Stimulated activated CD4-positive, alpha-beta T cell treated with anti-CD3 and anti-CD28 coated beads, Interleukin-1b, Interleukin-23, amount 100 ng/mL, for 48 hours (primary cell): ENCODE results near the gene MYBBP1A.

ENCODE experiments used
- DNase-seq: peaks from one replicate; pipeline ENCODE4 v3.0.0-alpha.2; 2020

The MYBBP1A gene

DNA sequence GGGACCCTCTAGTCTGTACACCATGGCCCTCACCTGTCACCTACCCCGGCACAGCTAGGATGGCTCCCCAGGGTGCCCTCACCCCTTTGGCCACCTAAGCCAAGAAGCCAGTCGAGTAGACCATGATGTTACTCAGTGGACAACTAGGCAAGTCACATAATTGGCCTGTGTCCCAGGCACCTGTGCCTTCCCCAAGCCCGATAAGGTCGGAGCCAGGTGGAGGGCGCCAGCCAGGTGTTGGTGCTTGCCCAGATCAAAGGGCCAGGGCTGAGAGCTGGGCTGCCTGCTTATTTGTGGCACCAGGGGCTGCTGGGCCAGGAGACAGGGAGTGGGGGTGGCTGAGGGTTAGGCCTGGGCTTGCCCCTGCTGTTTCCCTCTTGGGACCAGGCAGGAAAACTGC, 39.7 kb downstream of the MYBBP1A start:
- no peak for DNase-seq

DNA sequence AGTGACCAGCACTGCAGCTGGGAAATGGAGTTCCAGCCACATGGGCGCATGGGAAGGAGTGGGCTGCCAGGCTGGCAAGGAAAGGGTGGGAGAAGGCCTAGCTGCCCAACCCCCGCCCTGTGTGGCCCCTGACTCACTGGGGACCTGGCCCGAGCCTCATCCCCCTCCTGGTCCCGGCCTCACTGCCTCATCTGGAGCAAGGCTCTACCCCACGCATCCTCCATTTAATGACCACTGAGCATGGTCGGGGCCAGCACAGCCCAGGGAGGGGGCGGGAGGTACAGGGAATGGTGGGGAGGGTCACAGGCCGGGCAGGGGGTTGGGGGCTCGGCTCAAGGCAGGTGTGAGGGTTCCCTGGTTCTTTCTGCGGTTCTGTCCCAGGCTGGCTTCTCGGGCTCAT, 40.4 kb downstream of the MYBBP1A start:
- no peak for DNase-seq

DNA sequence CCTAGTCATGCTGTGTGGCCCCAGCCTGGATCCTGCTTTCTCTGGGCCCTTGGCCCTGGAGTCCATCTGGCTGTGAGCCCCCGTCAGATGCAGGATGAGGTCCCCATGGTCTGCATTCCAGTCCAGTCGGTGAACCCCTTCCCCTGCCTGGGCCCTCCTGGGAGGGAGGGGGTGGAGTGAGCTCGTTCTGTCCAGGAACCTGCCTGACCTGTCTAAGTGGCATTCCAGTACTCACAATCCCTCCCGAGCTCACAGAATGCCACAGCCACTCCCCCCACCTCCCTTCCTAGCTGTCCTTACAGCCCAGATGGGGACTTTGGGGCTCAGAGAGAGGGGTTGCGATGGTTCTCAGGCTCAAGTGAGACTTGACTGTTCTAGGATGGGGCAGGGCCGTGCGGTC, 41.0 kb downstream of the MYBBP1A start:
- no peak for DNase-seq

DNA sequence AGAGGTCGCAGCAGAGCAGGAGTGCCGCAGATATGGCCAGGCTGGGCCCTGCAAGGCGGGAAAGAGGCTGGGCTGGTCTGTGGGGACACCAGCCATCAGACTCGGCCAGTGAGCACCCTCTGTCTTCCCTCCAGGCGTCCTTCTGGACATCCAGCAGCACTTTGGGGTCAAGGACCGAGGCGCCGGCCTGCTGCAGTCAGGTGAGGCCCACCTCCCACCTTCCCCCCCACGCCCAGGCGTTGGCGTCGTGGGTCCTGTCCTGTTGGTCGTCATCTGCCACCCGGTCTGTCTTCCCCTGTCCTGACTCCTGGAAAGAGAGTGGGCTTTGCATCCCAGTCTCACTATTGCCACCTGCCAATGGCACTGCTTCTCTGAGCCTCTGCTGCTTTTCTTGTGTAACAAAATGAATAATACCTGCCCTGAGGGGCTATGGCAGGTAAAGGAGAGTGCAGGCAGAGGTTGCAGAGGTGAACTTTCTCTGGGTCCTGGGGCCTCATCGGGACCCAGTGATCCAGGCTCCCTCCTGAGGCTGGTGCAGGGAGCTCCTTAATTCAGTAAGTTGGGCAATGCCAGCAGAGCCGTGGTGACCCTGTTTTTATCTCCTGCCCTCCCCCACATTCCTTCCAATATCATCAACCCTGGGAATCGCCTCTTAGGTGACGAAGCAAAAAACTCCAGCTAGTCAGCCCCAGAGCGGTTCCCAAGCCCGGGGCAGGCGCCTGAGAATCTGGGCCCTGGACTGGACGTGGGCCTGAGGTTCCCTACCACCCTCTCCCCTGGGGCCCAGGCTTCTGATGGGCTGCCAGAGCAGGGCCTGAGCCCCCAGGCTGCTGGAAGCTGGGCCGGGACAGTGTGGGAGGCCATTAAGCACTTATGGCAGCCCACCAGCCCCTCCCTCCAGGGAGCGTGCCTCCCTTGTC, 41.8 kb downstream of the MYBBP1A start:
- no peak for DNase-seq

GRCh38 chr17:4512156-4513112, 42.8 kb downstream of the MYBBP1A start:
- no peak for DNase-seq

DNA sequence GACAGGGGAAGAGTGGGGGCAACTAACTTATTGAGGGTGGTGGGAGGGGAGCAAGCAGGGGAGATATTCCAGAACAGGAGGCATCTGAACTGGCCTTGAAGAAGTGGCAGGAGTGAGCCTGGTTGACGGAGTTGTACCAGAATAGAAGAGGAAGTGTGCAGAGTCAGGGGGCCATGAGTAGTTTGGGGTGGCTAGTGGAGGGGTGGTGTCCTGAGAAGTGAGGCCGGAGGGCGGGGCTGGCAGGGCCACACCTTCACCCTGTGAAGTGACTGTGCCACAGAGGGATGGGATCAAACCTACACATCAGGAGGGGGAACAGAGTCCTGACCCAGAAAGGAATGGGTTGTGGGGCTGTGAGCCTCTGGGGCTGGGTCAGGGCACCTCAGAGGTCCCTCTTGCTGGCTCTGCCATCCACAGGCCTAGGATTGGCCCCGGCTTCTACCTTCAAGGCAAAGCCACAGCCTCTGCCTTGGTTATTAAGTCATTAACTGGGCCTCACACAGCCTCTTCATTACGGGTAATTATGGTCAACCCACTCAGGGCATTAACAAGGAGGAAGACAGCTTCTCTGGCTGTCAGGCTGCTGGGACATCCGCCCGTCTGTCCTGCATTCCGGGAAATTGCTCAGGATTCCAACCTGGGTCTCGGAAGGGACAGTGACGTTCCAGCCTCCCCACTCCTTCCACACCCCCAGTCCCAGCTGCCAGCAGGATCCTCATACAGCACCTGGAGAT, 43.8 kb downstream of the MYBBP1A start:
- DNase-seq: no peak

GRCh38 chr17:4510618-4510941, 44.6 kb downstream of the MYBBP1A start:
- DNase-seq: no peak

DNA sequence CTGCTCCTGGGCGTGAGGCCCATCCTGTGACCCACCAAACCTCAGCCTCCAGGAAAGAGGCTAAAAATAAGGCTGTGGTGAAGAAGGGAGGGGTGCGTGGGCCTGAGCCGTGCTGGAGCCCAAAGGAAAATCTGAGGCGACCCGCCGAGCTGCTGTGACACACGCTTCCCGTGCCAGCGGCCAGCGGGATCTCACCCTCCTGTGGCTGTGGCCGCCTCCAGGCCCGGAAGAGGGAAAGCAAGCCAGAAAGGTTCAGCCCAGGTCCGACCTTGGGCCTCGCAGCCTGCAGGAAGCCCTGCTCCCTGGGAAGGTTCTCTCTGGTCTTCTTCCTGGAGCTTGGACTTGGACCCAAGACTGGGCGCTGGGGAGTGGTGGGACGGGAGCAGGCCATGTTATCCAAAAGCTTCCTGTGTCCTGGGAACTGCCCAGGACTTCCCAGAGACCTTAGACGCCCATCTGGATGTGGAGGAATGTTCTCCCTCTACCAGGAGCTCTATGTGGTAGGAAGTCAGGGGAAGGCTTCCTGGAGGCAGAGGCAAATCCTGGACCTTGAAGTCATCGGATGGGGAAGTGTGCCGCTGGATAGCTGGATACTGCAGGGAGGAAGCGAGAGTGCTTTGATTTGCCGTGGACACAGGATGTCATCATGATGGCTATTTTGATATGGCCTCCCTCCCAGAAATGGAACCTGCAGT, 45.1 kb downstream of the MYBBP1A start:
- DNase-seq: no peak

DNA sequence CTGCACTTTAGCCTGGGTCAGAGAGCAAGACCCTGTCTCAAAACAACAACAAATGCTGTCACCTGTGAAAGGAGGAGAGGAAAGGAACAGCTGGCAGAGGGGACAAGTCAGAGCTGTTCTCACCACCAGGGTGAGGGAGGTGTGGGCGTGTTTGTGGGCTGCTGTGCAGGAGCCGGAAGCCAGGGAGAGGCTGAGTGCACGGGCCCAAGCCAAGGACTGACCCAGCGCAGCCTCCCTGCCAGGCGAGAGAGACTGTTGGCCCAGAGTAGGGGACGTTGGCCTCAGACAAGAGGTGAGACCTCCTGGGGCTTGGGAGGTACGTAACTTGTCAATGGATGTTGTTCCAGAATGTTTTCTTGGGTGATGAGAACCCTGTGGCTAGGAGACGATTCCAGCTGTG, 45.8 kb downstream of the MYBBP1A start:
- DNase-seq: no peak

DNA sequence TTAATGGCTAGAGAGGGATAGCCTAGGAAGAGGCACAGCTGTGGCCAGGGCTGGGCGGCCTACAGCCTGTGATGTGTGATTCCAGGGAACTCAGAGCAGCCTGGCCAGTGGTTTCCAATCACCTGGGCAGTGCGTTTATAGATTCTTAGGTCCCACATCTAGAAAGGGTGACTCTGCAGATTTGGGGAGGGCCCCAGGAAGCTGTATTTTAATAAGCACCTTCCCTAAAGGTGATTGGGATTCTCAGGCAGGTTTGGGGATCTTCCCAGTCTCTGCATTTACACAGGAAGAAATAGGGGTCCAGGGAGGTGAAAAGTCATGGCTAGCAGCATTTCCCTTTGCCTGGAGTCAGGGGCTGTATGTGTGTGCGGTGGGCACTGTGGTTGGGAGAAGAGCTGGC, 47.0 kb downstream of the MYBBP1A start:
- no peak for DNase-seq

DNA sequence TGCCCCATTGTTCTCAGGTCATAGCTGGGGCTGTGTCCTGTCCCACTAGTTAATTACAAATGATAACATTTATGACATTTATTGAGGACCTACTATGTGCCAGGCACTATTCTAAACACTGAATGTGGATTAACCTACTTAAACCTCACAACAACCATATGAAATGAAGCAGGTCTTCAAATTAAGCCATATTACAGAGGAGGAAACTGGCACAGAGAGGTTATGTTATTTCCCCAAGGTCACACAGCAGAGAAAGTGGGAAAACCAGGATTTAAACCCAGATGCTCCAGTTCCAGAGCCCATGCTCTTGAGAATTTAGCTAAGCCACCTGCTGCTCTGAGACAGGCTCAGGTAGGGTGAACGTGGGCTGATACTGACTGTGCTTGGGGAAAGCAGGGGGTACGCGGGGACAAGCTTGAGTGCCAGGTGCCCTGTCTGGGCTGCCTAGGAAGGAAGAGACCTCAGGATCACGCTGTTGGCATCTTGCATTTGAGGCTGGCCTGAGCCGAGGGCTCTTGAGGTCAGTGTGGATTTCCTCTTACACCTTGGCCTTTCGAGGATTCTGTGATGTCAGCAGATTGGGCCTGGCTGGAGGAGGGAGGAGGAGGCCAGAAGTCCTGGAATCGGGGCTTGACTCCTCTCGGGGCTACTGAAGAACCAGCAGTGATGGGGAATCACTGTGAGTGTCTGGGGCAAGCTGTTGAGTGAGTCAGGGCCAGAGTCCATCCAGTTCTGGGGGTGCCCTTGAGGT, 47.6 kb downstream of the MYBBP1A start:
- DNase-seq: no peak

DNA sequence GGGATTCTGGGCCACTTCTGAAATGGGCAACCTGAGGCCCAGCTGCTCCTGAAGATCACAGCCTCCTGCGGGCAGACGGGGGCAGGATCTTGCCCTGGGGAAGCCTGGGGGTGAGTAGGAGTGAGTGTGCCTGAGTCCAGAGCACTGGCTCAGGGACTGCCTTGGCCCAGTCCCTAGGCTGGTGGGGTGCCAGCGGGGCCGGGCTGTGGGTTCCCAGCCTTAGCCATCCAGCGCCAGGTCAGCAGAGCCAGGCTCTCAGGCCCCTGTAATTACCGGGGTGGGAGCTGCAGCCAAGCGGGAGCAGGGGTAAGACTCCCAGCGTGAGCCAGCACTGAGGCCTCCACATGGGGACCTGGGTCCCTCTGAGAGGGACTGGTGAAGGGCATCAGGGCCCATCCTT, 48.3 kb downstream of the MYBBP1A start:
- no peak for DNase-seq

DNA sequence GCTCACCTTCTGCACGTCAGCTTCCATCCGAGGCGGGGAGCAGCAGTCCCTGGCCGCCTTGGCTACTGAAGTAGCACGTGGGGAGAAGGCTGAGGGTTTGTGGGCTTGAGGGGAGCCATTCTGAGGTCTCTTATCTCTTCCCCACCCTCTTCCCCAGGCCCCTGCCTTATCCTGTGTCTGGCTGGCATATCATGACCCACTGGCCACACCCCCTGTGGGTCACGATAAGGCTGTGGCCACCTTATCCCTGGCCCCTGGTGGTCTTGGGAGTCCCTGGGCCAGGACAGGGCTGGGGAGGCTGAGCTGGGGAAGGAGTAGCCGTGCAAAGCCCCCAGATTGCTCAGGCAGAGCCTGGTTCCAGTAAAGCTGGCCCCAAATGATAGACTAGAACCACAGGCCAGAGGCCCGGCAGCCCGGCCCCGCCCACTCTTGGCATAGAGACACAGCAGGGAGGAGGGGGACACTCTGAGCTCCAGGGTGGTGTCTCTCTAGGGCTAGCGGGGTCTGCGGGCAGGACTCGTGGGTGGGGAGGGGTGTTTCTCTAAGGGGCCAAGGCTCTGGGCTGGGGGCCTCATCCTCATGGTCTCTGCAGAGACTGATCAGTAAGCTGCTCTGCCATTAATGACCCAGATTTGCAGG, 48.9 kb downstream of the MYBBP1A start:
- DNase-seq: no peak

- no peak for DNase-seq
Observed at GRCh38 chr17:4505187-4505586, 50.0 kb downstream of the MYBBP1A start.

DNA sequence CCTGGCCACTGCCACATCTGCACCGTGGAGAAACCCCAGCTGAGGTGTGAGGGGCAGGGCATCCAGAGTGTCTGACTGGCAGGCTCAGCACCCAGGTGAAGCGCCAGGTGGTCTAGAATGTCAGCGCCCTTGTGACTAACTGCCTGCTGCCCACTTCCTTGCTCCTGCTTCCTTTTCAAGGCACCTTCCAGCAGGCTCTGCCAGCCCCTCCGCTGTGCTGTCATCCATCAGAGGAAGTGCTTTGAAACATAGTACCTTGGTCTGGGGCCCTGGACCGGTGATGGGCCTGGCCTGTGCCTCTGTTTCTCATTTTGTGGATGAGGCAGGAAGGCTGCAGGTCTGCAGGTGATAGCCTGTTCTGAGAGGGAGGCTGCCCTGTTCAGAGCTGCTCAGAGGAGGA, 51.0 kb downstream of the MYBBP1A start:
- DNase-seq: no peak

GRCh38 chr17:4503283-4504025, 51.7 kb downstream of the MYBBP1A start:
- no peak for DNase-seq

DNA sequence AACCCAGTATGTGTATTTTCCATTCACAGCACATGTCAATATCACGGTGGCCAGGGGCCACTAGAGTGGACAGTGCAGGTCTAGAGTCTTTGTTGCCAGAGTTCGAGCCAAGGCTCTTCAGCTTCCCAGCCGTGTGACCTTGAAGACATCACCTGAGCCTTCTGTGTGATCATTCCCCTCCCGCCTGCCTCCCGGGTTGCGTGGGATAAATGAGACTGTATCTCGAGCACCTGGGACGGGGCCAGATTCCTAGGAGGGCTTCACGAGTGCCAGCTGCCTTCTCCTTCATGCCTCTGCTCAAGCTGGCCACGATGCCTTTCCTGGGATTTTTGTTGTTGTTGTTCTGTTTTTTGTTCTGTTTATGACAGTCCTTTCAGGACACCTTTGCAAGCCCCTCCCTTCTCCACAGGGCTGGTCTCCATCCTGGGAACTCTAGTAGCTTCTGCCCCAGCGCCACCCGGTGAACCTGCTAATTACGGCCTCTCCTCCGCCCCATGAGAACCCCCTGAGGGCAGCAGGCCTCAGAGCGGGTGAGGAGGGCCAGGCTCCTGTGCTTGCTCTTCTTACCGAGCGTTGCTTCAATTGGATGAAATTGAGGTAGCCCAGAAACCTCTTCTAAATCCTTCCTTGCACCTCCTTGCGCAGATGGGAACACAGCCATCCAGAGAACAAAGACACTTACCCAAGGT, 52.6 kb downstream of the MYBBP1A start:
- no peak for DNase-seq

GRCh38 chr17:4501295-4501949, 53.8 kb downstream of the MYBBP1A start:
- no peak for DNase-seq

- DNase-seq: no peak
Observed at GRCh38 chr17:4500191-4500571, 55.0 kb downstream of the MYBBP1A start.
